Upper lobe of left lung (tissue), 6 donors: ENCODE measurements around the gene DNAAF3. TPM values are rescaled to one million over a fixed set of nuclear protein-coding genes. Genes with fewer than 3 reads are reported as not detected.
"Not testable (repeated sequence)": the region's sequence is repeated elsewhere in the genome, so short reads cannot be mapped to it uniquely, and the experiment has no call there.

ENCODE experiments used
- ATAC-seq, 2 donors: fragments of 200-7000 bp; cut with Tn5 transposase; one replicate each; pipeline ENCODE4 v1.9.1; 2022; ENCODE audit warnings: mild to moderate bottlenecking in 2 of 2, moderate library complexity in 2 of 2; ENCODE audit not compliant: low FRiP score in 2 of 2
- DNase-seq, 2 donors: peaks; one replicate each; pipeline ENCODE4 v3.0.0-alpha.2; 2019 to 2020
- H3K27ac ChIP-seq, 4 donors: fragments of 200-600 bp; sonication (generic); one replicate each; pipeline ENCODE4 v1.5.1; 2016 to 2019
- H3K27me3 ChIP-seq, 4 donors: fragments of 200-600 bp; sonication (generic); one replicate each; pipeline ENCODE4 v1.5.1; 2017 to 2019
- H3K36me3 ChIP-seq, 4 donors: fragments of 200-600 bp; sonication (generic); one replicate each; pipeline ENCODE4 v1.5.1; 2016 to 2019
- H3K4me1 ChIP-seq, 4 donors: fragments of 200-600 bp; sonication (generic); one replicate each; pipeline ENCODE4 v1.5.1; 2018 to 2019
- H3K4me3 ChIP-seq, 4 donors: fragments of 200-600 bp; sonication (generic); one replicate each; pipeline ENCODE4 v1.5.1; 2017 to 2019; ENCODE audit warnings: mild to moderate bottlenecking in 2 of 4, moderate library complexity in 1 of 4
- H3K9me3 ChIP-seq, 4 donors: fragments of 200-600 bp; sonication (generic); one replicate each; pipeline ENCODE4 v1.5.1; 2018 to 2019
- EP300 ChIP-seq, 4 donors: sonication (generic); formaldehyde crosslinking; IDR thresholded peaks; one replicate each; pipeline ENCODE4 v1.5.1; 2017; ENCODE audit warnings: antibody characterized with exemption in 4 of 4, control low read depth in 2 of 4
- POLR2A ChIP-seq, 4 donors: fragments of 450-650 bp; IDR thresholded peaks; one replicate each; pipeline ENCODE4 v1.5.1; 2016 to 2017; ENCODE audit warnings: antibody characterized with exemption in 4 of 4, mild to moderate bottlenecking in 2 of 4
- POLR2AphosphoS5 ChIP-seq, 2 donors: sonication (generic); formaldehyde crosslinking; IDR thresholded peaks; one replicate each; pipeline ENCODE4 v1.5.1; 2017; ENCODE audit warnings: antibody characterized with exemption in 2 of 2
- WGBS, 2 donors: methylation state at CpG; one replicate each; pipeline ENCODE4 v1.1.5; 2017 to 2018; 5-methylcytosine and 5-hydroxymethylcytosine counted together
- total RNA-seq, 6 donors: library from RNA; depleted of rRNA in 4 of 6; stranded (reverse); fragments of >200 nt in 4 of 6; gene quantifications; one replicate each; pipeline versions ENCODE4 v1.1.0 to v1.2.1, GENCODE V29; 2016 to 2021
- TF ChIP-seq, protein P1 (sequence below), 6 experiments: fragments of 450-650 bp in 4 of 6; fragments of 200-600 bp in 2 of 6; sonication (generic) in 2 of 6; IDR thresholded peaks; one replicate each; pipeline ENCODE4 v1.5.1; 2016 to 2019; ENCODE audit warnings: antibody characterized with exemption in 6 of 6
- donor health status: DM: no; HTN: no; CAD: no; lungs with moderate emphysema.
- donor health status: DM: no; HTN: yes; CAD: no; lungs with severe emphysema.

DNAAF3 gene
- total RNA-seq, 6 donors from 2014 or later, result 4.2 to 27.4 (median 18.3) TPM

DNA sequence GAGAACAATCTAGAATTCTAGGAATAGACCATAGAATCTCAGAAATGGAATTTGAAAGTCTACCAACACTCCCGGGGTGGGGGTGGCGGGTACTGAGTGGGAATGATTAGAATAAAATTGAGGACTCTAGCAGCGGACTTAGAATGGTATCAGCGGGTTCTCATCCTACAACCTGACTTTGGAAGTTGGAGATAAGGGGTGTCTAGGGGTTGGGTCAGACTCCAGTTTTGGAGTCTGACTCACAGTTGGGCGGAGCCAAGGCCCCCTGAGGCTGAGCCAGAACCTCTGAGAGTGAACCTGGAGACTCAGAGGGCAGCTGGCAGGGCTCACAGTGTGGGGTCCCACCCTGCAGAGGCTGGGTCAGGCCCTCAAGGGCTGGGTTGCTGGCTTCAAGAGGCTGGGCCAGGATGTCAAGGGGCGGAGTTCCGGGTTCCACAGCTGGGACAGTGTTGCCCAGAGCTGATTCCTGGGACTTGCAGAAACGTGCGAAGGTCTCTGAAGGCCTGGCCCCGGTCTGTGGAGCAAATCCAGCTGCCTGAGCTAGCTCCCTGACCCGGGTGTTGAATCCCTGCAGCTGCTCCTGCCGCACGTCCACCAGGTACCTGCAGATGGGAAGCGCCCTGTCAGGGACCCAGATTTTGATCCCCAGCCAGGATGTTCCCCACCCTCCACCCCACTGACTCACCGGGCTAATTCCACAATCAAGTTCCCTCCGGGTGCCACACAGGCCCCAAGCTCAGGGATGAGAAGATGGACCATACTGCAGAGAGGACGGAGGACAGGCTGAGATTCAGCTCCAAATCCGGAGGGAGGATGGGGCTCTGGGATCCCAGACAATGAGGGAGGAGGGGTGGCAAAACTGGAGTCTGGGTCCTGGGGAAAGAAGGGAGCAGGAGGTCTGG is 7.3 kb downstream of the DNAAF3 start:
- DNase-seq, result no peak
- WGBS, 2 donors, result 53 to 78% methylated on average over 16 to 17 of the region's 18 CpGs

DNA sequence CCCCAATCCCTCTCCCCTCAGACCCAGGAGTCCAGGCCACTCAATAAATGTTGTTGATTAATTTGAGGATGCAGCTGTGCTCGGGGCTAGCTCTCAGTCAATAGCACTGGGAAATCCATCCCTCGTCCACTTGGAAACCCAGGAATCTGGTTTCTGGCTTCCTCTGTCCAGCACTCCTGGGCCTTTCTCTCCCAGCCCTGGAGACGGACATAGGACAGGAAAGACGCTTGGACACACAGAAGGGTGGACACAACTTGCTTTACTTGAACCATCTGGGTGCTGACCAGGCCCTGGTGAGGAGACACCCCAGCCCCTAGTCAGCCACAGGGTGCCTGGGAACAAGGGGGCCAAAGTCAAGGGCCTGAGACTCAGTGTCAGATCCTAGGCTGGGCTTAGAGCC is 8.0 kb downstream of the DNAAF3 start:
- DNase-seq (no peak), ATAC-seq (no peak)
- WGBS, 2 donors, result 58 to 67% methylated on average over 4 of the region's 4 CpGs
- no peak overlapping the region for H3K27ac ChIP-seq
- peaks cover 3 to 22% (median 7%) of the 10 kb centered on the region in 4 donors for H3K4me1 ChIP-seq
- H3K36me3 ChIP-seq, result no peaks in the 10 kb centered on the region
- peaks cover 0 to 45% (median 20%) of the 10 kb centered on the region in 4 donors for H3K27me3 ChIP-seq
- TF ChIP-seq POLR2AphosphoS5 (IDR thresholded peaks at IDR 0.05) (no peak), POLR2A (IDR thresholded peaks at IDR 0.05) (no peak), EP300 (IDR thresholded peaks at IDR 0.05) (no peak)
- TF ChIP-seq, protein P1, sequence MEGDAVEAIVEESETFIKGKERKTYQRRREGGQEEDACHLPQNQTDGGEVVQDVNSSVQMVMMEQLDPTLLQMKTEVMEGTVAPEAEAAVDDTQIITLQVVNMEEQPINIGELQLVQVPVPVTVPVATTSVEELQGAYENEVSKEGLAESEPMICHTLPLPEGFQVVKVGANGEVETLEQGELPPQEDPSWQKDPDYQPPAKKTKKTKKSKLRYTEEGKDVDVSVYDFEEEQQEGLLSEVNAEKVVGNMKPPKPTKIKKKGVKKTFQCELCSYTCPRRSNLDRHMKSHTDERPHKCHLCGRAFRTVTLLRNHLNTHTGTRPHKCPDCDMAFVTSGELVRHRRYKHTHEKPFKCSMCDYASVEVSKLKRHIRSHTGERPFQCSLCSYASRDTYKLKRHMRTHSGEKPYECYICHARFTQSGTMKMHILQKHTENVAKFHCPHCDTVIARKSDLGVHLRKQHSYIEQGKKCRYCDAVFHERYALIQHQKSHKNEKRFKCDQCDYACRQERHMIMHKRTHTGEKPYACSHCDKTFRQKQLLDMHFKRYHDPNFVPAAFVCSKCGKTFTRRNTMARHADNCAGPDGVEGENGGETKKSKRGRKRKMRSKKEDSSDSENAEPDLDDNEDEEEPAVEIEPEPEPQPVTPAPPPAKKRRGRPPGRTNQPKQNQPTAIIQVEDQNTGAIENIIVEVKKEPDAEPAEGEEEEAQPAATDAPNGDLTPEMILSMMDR (IDR thresholded peaks at IDR 0.05), result no peak
- no peak overlapping the region for H3K4me3 ChIP-seq
- no peaks in the 10 kb centered on the region for H3K9me3 ChIP-seq

More for the DNA sequence above, 7.3 kb downstream of the DNAAF3 start:
- Histone ChIP-seq H3K27ac (no peak overlapping the region), H3K36me3 (no peaks in the 10 kb centered on the region), H3K9me3 (no peaks in the 10 kb centered on the region), H3K4me3 (no peak overlapping the region), H3K27me3 (peaks cover 0 to 45% (median 20%) of the 10 kb centered on the region in 4 donors), H3K4me1 (peaks cover 3 to 22% (median 7%) of the 10 kb centered on the region in 4 donors)
- peak in 1 of 2 donors; percentile 69 for ATAC-seq
- TF ChIP-seq EP300 (IDR thresholded peaks at IDR 0.05), result no peak
- TF ChIP-seq, protein P1 (IDR thresholded peaks at IDR 0.05), result no peak
- TF ChIP-seq POLR2A (IDR thresholded peaks at IDR 0.05), result no peak
- no peak for TF ChIP-seq POLR2AphosphoS5 (IDR thresholded peaks at IDR 0.05)

- no peaks in the 10 kb centered on the region for H3K36me3 ChIP-seq
- ATAC-seq (peak in 1 of 2 donors; percentile 5), DNase-seq (peak in 1 of 2 donors; percentile 50)
- H3K4me1 ChIP-seq, result peaks cover 3 to 22% (median 7%) of the 10 kb centered on the region in 4 donors
- peak within 1 kb of the TSS in 1 of 4 donors; percentile 31 for H3K4me3 ChIP-seq
- H3K27ac ChIP-seq, result no peak within 1 kb of the TSS
- TF ChIP-seq, protein P1 (IDR thresholded peaks at IDR 0.05), result no peak
- TF ChIP-seq POLR2A (IDR thresholded peaks at IDR 0.05), result no peak
- TF ChIP-seq POLR2AphosphoS5 (IDR thresholded peaks at IDR 0.05), result no peak
- TF ChIP-seq EP300 (IDR thresholded peaks at IDR 0.05), result no peak
- peaks cover 0 to 42% (median 18%) of the 10 kb centered on the region in 4 donors for H3K27me3 ChIP-seq
- H3K9me3 ChIP-seq, result no peaks in the 10 kb centered on the region
- WGBS, 2 donors, result 37 to 53% methylated on average over 16 to 29 of the region's 39 CpGs
Observed at GRCh38 chr19:55157064-55157908, 9.1 kb downstream of the DNAAF3 start, which contains the start of gene TNNI3. Gene TNNI3, minus strand, starts transcription at chr19:55157732. Its CDS starts 143 bp downstream, at chr19:55157589.

DNA sequence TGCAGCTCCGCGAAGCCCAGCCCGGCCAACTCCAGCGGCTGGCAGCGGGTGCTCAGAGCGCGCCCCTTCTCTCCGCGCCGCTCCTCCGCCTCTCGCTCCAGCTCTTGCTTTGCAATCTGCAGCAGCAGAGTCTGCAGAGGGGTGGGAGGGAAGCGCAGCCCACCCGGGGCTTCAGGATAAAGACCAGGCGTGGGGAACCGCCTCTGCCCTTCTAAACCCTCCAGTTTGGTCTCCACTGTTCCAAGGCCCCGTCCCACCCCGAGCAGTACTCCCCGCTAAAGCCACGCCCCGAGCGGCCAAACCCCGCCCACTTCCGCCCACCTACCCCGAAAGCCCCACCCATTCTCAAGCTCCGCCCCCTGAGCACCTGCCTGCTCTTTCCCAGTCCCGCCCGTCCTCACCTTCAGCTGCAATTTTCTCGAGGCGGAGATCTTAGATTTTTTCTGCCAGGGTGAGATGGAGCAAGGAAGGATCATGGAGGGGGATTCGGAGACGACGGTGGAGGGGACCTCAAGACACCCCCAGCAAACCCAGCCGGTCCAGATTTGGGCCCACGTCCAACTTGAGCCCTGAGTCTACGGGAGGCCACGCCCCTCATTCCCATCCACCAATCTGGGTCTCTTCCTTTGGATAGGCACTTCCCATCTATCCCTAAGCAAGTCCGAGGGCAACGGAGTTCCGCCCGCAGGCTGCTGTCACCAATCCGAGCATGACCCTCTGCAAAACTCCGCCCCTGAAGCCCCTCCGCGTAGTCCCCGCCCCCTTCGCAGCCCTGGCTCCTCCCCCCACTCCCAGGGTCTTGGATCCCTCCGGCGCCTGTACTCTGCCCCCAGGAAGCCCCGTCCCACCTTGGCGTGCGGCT is 10.0 kb downstream of the DNAAF3 start:
- 0 to 5% methylated on average over 10 to 49 of the region's 52 CpGs for WGBS, 2 donors
- Histone ChIP-seq H3K9me3 (no peaks in the 10 kb centered on the region), H3K4me1 (peaks cover 3 to 24% (median 7%) of the 10 kb centered on the region in 4 donors), H3K36me3 (no peaks in the 10 kb centered on the region), H3K27ac (no peak overlapping the region), H3K4me3 (peak overlapping the region in 2 of 4 donors; percentile 25 to 31), H3K27me3 (peaks cover 0 to 33% (median 13%) of the 10 kb centered on the region in 4 donors)
- TF ChIP-seq EP300 (IDR thresholded peaks at IDR 0.05), result no peak
- no peak for TF ChIP-seq POLR2A (IDR thresholded peaks at IDR 0.05)
- TF ChIP-seq POLR2AphosphoS5 (IDR thresholded peaks at IDR 0.05), result no peak
- TF ChIP-seq, protein P1 (IDR thresholded peaks at IDR 0.05), result no peak
- ATAC-seq (no peak), DNase-seq (peak; percentile 55 to 89)

DNA sequence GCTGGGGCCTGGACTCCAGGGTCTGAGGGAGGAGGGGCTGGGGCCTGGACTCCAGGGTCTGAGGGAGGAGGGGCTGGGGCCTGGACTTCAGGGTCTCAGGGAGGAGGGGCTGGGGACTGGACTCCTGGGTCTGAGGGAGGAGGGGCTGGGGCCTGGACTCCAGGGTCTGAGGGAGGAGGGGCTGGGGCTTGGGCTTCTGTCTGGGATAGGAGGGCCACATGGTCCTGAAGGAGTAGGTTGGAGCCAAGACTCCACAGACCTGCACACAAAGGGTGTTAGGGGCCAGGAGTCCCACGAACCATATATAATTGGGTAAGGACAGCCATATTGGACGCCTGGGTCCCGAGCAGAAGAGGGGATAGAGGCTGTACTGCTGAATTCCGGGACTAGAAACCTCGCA is 10.6 kb downstream of the DNAAF3 start:
- Histone ChIP-seq H3K27me3 (peaks cover 0 to 27% (median 10%) of the 10 kb centered on the region in 4 donors), H3K4me1 (peaks cover 3 to 22% (median 7%) of the 10 kb centered on the region in 4 donors), H3K4me3 (peak overlapping the region in 2 of 4 donors; percentile 25 to 31)
- not testable (repeated sequence) for H3K36me3 ChIP-seq, H3K27ac ChIP-seq, H3K9me3 ChIP-seq, ATAC-seq, DNase-seq
- 4% methylated on average over 5 of the region's 5 CpGs; no CpG with 5 or more reads in 1 of the 2 donors for WGBS, 2 donors
